ENCODE results near the gene CORO1C. TPM values are rescaled to one million over a fixed set of nuclear protein-coding genes. Genes with fewer than 3 reads are reported as not detected.

Gene CORO1C
- total RNA-seq, 4 donors from 2014 or later, result 24.7 to 47.6 (median 30.9) TPM

DNA sequence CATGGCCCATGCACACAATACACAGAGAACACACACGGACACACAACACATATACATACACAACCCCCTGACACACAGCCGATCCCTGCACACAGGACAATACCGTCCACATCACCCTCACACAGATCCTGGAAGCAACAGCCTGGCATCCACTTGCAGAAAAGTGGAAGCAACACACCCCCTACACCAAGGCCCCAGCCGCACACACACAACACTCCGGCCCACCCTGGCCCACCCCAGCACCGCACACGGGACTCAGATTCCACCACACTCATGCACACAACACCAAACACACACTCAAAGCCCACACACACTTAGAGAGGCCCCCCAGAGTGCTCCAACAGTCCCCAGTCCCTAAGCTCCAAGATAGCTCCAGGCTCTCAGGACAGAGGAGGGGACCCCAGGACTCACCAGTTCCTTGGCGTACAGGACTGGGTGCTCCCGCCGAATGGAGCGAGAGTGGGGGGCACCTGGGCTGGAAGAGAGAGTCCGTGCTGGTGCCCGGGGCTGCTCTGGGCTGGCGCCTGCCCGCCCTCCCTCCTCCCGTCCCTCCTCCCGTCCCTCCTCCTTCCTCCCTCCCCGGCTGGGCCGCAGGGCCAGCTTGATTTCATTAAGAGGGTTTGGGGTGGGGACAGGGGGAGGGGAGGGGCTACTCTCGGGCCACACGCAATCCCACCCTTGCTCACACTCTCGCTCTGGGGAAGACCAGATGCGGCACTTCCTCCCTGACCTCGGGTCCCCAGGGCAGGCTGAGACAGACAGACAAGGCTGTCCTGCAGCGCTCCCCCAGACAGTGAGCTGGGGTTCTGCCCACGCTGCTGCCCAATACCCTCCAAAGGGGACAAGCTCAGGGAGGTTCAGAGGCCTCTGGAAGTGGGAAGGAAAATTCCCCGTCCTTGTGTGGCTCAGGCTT lies 133.5 kb downstream of the CORO1C start, which contains the start of gene TMEM119:
TSS of gene TMEM119 (minus strand) at position 526 of the 913 bp plus-strand sequence. CDS start 5,701 bp downstream, outside the sequence.
- DNase-seq (no peak), ATAC-seq (peak in 1 of 2 donors; percentile 24)
- Histone ChIP-seq H3K27ac (no peak within 1 kb of the TSS), H3K4me1 (no peaks in the 10 kb centered on the region), H3K36me3 (no peaks in the 10 kb centered on the region), H3K27me3 (no peaks in the 10 kb centered on the region), H3K9me3 (no peaks in the 10 kb centered on the region), H3K4me3 (no peak within 1 kb of the TSS)
- intact Hi-C loops (cut with DNase I; ENCODE audit: low total_unique reads) (no loop called here), in situ Hi-C loops (cut with MboI; ENCODE audit: low sequenced_read_pairs in 4 of 4) (no loop called here)
- TF ChIP-seq POLR2A (IDR thresholded peaks at IDR 0.05), result no peak
- TF ChIP-seq, protein P1, sequence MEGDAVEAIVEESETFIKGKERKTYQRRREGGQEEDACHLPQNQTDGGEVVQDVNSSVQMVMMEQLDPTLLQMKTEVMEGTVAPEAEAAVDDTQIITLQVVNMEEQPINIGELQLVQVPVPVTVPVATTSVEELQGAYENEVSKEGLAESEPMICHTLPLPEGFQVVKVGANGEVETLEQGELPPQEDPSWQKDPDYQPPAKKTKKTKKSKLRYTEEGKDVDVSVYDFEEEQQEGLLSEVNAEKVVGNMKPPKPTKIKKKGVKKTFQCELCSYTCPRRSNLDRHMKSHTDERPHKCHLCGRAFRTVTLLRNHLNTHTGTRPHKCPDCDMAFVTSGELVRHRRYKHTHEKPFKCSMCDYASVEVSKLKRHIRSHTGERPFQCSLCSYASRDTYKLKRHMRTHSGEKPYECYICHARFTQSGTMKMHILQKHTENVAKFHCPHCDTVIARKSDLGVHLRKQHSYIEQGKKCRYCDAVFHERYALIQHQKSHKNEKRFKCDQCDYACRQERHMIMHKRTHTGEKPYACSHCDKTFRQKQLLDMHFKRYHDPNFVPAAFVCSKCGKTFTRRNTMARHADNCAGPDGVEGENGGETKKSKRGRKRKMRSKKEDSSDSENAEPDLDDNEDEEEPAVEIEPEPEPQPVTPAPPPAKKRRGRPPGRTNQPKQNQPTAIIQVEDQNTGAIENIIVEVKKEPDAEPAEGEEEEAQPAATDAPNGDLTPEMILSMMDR (IDR thresholded peaks at IDR 0.05 in 4 of 5, conservative IDR thresholded peaks at IDR 0.05 in 1 of 5), result no peak

DNA sequence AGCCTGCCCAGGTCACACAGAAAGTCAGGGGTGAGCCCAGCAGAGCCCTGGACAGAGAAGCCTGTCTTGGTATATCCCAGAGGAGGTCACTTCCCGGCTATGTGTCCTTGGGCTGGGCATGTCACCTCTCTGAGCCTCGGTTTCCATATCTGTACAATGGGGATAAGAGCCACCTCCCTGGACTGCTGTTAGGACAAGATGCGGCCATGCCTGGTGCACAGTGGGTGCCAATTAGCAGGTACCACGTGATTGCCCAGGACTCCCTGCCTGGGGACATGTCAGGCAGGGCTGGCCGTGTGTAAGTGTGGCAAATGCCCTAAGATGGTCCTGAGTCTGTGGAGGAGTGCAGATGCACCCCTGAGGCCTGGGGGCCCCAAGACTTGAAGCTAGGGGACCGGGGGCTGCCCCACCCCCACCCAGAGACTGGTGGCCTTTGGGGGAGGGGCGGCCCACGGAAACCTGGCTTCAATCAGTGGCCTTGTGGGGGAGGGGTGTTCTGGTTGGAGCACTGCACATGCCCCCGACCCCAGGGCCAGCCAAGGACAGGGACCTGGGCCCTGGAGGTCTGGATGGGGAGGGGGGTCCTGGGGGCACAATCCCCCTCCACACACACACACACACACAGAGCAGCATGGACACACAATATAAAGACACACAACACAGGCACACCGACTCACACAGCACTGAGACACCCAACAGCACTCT lies 134.3 kb downstream of the CORO1C start:
- intact Hi-C loops (cut with DNase I; ENCODE audit: low total_unique reads), result no loop called here
- in situ Hi-C loops (cut with MboI; ENCODE audit: low sequenced_read_pairs in 4 of 4), result no loop called here
- Histone ChIP-seq H3K4me1 (no peaks in the 10 kb centered on the region), H3K36me3 (no peaks in the 10 kb centered on the region), H3K4me3 (no peak overlapping the region), H3K9me3 (no peaks in the 10 kb centered on the region), H3K27me3 (no peaks in the 10 kb centered on the region), H3K27ac (no peak overlapping the region)
- DNase-seq, result no peak
- TF ChIP-seq, protein P1 (IDR thresholded peaks at IDR 0.05 in 4 of 5, conservative IDR thresholded peaks at IDR 0.05 in 1 of 5), result no peak
- TF ChIP-seq POLR2A (IDR thresholded peaks at IDR 0.05), result no peak
- ATAC-seq, result no peak

DNA sequence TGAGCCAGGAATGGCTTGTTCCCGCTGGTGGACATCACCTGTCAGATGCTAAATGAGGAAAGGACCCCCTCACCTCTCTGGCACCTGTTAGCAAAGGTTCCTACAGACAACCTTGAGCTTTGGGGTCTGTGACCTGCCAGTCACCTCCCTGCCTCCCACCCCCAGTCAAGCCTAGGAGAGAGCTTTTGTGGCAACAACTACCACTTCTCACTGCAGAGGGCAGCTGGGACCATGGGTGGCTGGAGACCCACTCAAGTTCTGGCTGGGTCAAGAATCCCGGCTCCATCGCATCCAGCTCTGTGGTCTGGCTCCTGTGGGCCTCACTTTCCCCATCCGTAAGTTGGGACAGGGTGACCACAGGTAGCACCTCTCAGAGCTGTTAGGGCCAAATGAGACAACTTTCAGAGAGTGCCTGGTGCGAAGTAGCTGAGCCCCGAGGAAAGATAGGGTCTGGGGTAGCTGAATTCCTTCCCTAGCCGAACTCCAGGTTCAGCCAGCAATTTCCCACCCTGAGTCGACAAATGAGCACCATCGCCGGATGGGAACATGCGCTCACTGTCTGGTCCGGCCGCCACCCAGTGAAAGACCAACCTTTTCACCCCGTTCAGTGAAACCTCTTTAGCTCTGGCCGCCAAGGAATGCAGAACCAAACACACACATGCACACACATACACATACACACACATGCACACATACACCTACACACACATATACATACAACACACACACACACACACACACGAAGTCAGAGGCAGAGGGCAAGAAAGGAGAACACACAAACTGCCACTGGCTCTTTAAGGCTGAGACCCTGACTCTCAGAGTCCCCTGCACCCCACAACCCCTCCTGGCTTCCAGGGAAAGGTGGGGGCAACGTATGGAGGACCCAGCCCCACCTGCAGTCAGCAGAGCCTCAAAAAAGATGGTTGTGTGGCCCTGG lies 135.3 kb downstream of the CORO1C start:
- H3K27ac ChIP-seq, result no peak overlapping the region

More for the DNA sequence above, 135.3 kb downstream of the CORO1C start:
- no peak for ATAC-seq
- H3K4me1 ChIP-seq, result no peaks in the 10 kb centered on the region
- TF ChIP-seq, protein P1 (IDR thresholded peaks at IDR 0.05 in 4 of 5, conservative IDR thresholded peaks at IDR 0.05 in 1 of 5), result no peak
- TF ChIP-seq POLR2A (IDR thresholded peaks at IDR 0.05), result no peak
- in situ Hi-C loops (cut with MboI; ENCODE audit: low sequenced_read_pairs in 4 of 4) (no loop called here), intact Hi-C loops (cut with DNase I; ENCODE audit: low total_unique reads) (no loop called here)
- H3K36me3 ChIP-seq, result no peaks in the 10 kb centered on the region
- no peak for DNase-seq
- no peak overlapping the region for H3K4me3 ChIP-seq
- H3K9me3 ChIP-seq, result no peaks in the 10 kb centered on the region
- H3K27me3 ChIP-seq, result no peaks in the 10 kb centered on the region

Small RNAs within 50 kb of the gene (microRNA-seq; reads per million reads assigned to microRNA genes)
- gene MIR4496 (ENCODE audit: borderline replicate concordance in 2 of 2), result 0 reads per million in 2 donors

Other genes with a start within 250 kb of the CORO1C start
- gene FICD, start 216.2 kb downstream of the CORO1C start, total RNA-seq, result 1 to 10 TPM; 3.1 to 4.6 (median 3.6) TPM
- 10 to 100 TPM; 38.1 to 52.6 (median 51.3) TPM for gene SART3, start 170.3 kb downstream of the CORO1C start, total RNA-seq
- gene ISCU, start 168.9 kb downstream of the CORO1C start, total RNA-seq, result 100 to 1,000 TPM; 232 to 337 (median 249) TPM
- gene TMEM119, start 133.4 kb downstream of the CORO1C start, total RNA-seq, result under 1 TPM in 1 of 4 donors, not detected in 3; 0.85 TPM
- 1 to 10 TPM in 3 of 4 donors, under 1 TPM in 1; 0.19 to 5.0 (median 2.6) TPM for gene SELPLG, start 97.6 kb downstream of the CORO1C start, total RNA-seq
- 10 to 100 TPM; 19.6 to 33.6 (median 22.8) TPM for gene SSH1, start 126.1 kb upstream of the CORO1C start, total RNA-seq
- not detected for gene DAO, start 148.6 kb upstream of the CORO1C start, total RNA-seq